ENCODE data around the gene ABCA10.

ABCA10 gene

DNA sequence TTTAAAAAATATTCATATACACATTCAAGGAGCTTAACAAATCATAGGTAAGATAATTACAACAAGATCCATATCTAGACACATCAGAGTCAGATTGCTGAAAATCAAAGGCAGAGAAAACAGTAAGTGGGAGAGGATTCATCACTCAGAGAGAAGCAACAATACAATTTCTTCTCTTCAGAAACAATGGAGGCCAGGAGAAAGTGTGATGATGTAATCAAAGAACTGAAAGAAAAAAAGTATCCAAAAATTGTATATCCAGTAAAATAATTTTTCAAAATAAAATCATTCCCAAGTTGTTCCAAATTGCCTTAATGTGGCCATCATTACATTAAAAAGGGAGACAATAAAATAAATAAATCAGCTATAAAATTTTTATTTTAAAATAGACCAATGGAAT, 69.2 kb downstream of the ABCA10 start:
- TF ChIP-seq CTCF (IDR thresholded peaks at IDR 0.05; ENCODE audit: low read depth, low read length) = no peak
- no peak for DNase-seq (ENCODE audit: extremely low read depth, low read depth)

DNA sequence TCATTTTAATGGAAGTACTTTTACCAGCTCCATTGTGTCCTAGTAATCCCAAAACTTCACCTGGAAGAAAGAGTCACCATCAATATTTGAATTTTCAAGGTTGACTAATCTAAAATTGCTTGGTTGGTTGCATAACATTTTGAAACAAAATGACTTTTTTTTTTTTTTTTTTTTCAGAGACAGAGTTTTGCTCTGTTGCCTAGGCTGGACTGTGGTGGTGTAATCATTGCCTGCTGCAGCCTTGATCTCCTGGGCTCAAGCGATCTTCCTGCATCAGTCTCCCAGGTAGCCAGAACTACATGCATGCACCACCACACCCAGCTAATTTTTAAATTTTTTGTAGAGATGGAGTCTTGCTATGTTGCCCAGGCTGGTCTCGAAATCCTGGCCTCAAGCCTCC, 74.4 kb downstream of the ABCA10 start:
- TF ChIP-seq CTCF (IDR thresholded peaks at IDR 0.05; ENCODE audit: low read depth, low read length) = no peak
- DNase-seq (ENCODE audit: extremely low read depth, low read depth) = no peak

- DNase-seq (ENCODE audit: extremely low read depth, low read depth) = no peak
- TF ChIP-seq CTCF (IDR thresholded peaks at IDR 0.05; ENCODE audit: low read depth, low read length) = no peak
Measured at GRCh38 chr17:69150333-69150732, 78.3 kb downstream of the ABCA10 start.

DNA sequence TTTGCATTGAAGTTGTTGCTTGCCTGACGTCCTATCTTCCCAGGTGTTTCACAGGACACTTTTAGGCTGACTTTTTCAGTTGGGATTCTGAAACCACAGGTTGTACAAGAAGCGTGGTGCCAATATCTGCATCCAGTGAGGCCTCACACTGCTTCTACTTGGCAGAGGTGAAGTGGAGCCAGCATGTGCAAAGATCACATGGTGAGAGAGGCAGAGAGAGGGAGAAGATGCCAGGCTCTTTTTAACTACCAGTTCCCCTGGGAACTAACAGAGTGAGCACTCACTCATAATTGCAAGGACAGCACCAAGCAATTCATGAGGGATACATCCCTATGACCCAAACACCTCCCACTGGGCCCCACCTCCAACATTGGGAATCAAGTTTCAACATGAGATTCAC, 81.2 kb downstream of the ABCA10 start:
- no peak for DNase-seq (ENCODE audit: extremely low read depth, low read depth)
- TF ChIP-seq CTCF (IDR thresholded peaks at IDR 0.05; ENCODE audit: low read depth, low read length) = no peak

DNA sequence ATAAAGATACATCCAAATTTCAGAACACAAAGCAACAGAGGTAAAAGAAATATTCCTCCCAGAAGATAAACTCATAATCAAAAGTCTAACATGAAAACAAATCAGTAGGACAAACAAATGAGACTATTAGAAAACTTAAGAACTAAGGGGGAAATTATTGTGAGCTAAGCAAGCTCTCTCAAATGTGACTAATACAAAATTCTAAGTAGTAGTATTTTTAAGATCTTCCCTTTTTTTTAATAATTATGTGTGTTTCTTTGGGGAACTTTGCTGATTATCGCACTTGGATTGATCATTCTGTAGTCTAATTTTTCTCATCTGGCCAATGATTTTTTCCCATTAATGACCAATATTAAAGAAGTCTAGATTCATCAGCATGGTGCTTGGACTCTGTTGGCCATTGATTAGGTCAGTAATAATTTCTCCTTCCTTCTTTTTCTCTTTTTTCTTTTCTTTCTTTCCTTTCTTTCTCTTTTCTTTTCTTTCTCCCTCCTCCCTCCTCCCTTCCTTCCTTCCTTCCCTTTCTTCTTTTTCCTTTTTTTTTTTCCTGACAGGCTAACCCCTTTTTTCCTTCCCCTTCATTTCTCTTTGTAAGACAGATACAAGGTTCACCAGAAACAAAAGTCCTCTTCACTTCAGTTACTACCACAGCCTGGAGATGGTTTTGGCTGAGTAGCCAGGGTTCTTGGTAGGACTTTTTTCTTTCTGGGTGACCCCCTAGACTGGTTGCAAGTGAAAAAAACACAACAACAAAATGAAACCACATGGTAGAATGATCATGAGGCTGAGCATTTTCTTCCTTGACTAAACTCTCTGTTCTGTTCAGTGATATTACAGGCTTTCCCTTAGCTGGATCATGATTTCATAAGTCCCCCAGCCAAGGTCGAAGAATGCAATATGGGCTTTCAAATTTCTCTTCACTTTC, 84.0 kb downstream of the ABCA10 start:
- no peak for TF ChIP-seq CTCF (IDR thresholded peaks at IDR 0.05; ENCODE audit: low read depth, low read length)
- DNase-seq (ENCODE audit: extremely low read depth, low read depth) = no peak

GRCh38 chr17:69143683-69144231, 84.9 kb downstream of the ABCA10 start:
- no peak for DNase-seq (ENCODE audit: extremely low read depth, low read depth)
- no peak for TF ChIP-seq CTCF (IDR thresholded peaks at IDR 0.05; ENCODE audit: low read depth, low read length)

DNA sequence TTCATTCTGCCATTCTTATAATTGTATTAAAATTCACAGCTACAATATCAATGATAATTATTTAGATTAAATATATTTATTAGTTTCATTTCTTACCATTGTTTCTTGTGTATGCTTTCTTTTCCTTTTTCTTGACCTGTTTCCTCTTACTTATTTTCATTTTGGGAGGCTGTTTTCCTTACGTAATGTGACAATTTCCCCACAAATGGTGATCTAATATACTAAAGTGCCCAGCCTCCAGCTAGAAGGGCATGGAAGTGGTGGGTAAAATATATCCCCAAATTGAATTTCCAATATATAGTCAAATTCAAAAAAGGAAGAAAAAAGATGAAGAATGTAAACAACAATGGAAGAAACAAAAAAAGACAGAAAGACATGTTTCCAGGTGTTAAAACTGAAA, 85.5 kb downstream of the ABCA10 start:
- no peak for TF ChIP-seq CTCF (IDR thresholded peaks at IDR 0.05; ENCODE audit: low read depth, low read length)
- DNase-seq (ENCODE audit: extremely low read depth, low read depth) = no peak
